HEK293T (cell line): ENCODE measurements around the gene ZNF76.

ENCODE experiments used
- BHLHE40 ChIP-seq: fragments of 450-650 bp; IDR thresholded peaks from 2 replicates; pipeline ENCODE4 v1.6.1; 2016; ENCODE audit warnings: mild to moderate bottlenecking, moderate library complexity, borderline replicate concordance
- FOXA1 ChIP-seq: fragments of 450-650 bp; IDR thresholded peaks from 2 replicates; pipeline ENCODE4 v1.6.1; 2016; ENCODE audit warnings: mild to moderate bottlenecking
- FOXM1 ChIP-seq: fragments of 450-650 bp; IDR thresholded peaks from 2 replicates; pipeline ENCODE4 v1.6.1; 2017; ENCODE audit warnings: mild to moderate bottlenecking, borderline replicate concordance
- PKNOX1 ChIP-seq: fragments of 450-650 bp; IDR thresholded peaks from 2 replicates; pipeline ENCODE4 v1.6.1; 2016
- SP1 ChIP-seq: fragments of 450-650 bp; IDR thresholded peaks from 2 replicates; pipeline ENCODE4 v1.6.1; 2017
- SUZ12 ChIP-seq: fragments of 450-650 bp; IDR thresholded peaks from 2 replicates; pipeline ENCODE4 v1.6.1; 2016; ENCODE audit warnings: mild to moderate bottlenecking
- TARDBP ChIP-seq: fragments of 450-650 bp; IDR thresholded peaks from 2 replicates; pipeline ENCODE4 v1.6.1; 2016
- ZNF384 ChIP-seq: fragments of 450-650 bp; IDR thresholded peaks from 2 replicates; pipeline ENCODE4 v1.6.1; 2016

- no peak for TF ChIP-seq FOXA1
- no peak for TF ChIP-seq SP1
- no peak for TF ChIP-seq PKNOX1
- no peak for TF ChIP-seq BHLHE40
- no peak for TF ChIP-seq FOXM1
- TF ChIP-seq TARDBP, result no peak
- TF ChIP-seq ZNF384, result no peak
- no peak for TF ChIP-seq SUZ12
Measured at GRCh38 chr6:35292494-35292893, 33.0 kb downstream of the ZNF76 start.
